Cerebellar nuclear complex (tissue), 1 donor: ENCODE measurements around the gene DCAF17.

Experiments used
- DNase-seq, 2 experiments: peaks; one replicate each; lab custom pipeline; 2025; lab: John Stamatoyannopoulos, UW

The DCAF17 gene, protein sequence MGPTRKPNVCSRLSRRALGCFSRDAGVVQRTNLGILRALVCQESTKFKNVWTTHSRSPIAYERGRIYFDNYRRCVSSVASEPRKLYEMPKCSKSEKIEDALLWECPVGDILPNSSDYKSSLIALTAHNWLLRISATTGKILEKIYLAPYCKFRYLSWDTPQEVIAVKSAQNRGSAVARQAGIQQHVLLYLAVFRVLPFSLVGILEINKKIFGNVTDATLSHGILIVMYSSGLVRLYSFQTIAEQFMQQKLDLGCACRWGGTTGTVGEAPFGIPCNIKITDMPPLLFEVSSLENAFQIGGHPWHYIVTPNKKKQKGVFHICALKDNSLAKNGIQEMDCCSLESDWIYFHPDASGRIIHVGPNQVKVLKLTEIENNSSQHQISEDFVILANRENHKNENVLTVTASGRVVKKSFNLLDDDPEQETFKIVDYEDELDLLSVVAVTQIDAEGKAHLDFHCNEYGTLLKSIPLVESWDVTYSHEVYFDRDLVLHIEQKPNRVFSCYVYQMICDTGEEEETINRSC

DNA sequence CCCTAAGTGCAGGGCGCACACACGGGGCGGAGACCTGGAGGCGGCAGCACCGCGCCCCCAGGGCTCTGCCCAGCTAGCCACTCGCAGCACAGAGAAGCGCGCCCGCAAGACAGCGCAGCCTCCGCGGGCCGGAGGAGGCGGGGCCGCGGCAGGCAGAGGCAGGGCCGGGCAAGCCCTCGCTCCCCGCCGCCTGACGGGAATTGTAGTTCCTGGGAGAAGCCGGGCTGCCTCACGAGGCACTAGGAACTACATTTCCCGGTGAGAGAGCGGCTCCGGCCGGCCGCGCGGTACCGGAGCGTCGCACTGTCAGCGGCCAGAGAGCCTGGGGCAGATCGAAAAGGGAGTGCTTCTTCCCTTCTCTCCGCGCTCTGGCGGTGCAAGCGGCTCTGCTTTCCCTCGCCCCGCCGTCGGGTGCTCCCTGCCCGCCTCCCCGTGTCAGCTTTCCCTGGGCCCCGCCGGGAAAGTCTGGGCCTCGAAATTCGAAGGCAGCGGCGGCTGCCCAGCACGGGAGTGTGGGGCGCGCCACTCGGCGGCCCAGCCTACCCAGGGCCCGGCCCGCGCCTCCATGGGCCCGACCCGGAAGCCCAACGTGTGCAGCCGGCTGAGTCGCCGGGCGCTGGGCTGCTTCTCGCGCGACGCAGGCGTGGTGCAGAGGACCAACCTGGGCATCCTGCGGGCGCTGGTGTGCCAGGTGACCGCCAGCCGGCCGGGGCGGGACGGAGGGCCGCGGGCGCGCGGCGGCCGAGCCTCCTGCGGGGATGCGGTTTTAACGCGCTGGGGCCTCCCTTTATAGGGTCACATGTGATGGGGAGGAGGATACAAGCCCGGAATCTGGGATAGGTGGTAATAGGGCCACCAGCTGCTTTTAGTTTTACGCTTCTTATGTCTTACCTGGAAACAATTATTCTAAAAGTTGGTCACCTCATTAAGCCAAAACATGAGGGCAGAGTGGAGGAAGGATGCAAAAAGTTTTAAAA lies at the start of gene DCAF17:
Gene DCAF17 (plus strand): TSS at position 214 of the 977 bp plus-strand sequence. CDS start 352 bp downstream, at position 566.
- peak; percentile 81 to 93 for DNase-seq

DNA sequence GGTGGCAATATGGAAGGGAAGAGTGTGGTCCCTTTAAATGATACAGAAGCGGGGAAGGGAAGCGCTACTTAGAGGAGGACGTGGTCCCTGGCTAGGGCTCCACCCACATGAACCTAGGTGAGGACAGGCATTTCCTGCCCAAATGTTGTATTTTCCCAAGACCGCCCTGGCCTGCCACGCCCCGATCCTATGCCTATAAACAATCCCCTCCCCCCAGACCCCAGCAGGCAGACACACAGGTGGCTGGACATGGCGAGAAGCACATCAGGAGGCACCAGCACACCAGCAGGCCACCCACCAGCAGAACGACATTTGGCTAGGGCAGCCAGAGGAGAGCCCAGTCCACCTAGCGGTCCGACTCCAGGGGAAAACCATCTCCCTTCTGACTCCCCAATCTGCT lies 47.4 kb upstream of the DCAF17 start:
- no peak for DNase-seq

DNA sequence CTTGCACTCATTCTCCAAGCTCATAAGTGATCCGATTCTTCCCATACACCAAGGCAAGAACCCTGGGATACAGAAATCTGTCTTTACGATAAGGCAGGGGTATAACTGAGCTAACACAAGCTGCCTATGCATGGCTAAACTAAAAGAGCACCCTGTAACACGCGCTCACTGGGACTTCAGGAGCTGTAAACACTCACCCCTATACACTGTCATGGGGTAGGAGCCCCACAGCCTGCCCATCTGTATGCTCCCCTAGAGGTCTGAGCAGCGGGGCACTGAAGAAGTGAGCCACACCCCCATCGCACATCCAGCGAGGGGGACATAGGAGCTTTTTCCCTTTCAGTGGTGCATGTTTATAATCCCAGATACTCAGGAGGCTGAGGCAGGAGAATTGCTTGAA lies 47.0 kb upstream of the DCAF17 start:
- no peak for DNase-seq

DNA sequence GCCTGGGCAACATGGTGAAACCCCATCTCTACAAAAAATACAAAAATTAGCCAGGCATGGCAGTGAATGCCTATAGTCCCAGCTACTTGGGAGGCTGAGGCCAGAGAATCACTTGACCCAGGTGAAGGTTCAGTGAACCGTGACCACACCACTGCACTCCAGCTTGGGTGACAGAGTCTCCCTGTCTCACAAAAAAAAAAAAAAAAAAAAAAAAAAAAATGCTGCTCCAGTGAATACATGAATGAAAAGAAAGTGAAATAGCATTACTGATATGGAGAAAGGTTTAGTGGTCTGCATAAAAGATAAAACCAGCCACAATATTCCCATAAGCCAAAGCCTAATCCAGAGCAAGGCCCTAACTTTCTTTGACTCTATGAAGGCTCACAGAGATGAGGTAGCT lies 44.7 kb upstream of the DCAF17 start:
- DNase-seq: no peak

DNA sequence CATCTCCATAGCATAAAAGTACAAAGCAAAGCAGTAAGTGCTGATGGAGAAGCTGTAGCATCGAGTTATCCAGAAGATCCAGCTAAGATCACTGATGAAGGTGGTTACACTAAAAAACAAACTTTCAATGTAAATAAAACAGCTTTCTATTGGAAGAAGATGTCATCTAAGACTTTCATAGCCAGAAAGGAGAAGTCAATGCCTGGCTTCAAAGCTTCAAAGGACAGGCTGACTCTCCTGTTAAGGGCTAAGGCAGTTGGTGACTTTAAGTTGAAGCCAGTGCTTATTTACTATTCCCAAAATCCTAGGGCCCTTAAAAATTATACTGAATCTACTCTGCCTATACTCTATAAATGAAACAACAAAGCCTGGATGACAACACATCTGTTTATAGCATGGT lies 44.2 kb upstream of the DCAF17 start:
- no peak for DNase-seq

DNA sequence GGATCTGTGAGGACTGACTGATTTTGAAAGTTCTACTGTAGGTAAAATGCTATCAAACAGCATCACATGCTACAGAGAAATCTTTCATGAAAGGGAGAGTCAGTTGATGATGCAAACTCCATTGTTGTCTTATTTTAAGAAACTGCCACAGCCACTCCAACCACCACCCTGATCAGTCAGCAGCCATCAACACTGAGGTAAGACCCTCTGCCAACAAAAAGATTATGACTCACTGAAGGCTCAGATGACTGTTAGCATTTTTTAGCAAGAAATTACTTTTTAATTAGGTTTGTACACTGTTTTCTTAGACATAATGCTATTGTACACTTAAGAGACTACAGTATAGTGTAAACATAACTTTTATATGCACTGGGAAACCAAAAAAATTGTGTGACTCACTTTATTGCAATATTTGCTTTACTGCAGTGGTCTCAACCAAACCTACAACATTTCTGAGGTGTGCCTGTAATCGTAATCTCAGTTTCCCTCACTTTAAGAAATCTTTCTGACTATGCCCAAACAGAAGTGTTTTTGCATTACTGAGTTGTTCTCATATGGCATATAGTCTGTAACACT lies 43.0 kb upstream of the DCAF17 start:
- no peak for DNase-seq

DNA sequence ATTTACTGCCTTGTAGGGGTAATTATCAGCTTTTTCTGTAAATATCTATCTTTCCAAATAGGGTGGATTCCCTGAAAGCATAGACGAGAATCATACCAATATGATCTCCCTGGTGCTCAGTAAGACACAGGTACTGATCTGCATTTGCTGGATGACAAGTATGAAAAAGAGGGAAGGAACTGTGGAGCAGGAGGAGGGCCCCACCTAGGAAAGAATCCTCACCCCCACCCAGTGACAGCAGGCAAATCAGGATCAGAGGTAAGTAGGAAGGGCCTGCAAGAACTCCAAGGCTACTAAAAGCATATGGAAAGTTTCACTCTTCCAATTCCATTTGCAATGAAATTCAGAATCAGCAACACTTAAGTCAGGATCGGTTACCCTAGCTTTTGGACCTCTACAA lies 42.5 kb upstream of the DCAF17 start:
- DNase-seq: no peak

DNA sequence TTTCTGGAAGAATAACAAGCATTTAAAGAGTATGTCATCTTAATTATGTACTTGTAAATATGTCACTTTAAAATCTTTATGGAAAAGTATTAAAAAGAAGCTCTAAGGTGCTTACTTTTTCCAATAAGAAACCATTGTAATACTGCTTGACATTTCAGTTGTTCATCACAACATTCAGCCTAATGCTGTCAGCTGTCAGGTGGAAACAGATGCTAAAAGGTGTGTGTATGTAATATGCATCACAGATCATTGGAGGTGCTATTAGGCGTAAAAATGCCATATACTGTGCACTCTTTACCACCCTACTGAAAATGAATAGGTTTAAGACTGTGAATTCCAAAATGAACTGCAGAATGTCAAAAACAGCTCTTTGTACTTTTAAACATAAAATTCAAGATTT lies 40.5 kb upstream of the DCAF17 start:
- no peak for DNase-seq

DNA sequence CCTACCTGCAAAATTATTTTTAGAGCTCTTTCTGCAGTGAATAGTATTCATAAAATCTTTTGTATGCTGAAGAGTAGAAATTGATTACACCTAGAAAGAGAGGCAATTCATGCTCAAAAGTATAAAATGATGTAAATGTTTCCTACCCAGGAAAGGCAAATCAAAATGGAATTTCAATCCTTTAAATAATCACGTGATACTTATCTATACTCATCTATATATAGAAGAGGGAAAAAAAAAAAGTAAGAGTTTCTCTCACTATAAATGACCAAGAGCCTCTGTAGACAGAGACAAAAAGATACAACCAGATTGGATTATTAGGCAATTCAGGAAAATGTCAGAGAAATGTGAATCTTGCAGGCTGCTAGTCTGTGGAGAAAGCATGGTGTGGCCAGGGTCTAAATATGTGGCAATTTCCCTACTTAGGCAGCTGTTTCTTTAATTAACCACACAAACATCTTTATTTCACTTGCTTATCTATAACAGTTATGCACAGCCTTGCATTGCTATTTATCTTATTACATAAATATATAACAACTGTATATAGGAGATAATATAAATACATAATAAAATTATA lies 39.8 kb upstream of the DCAF17 start:
- no peak for DNase-seq

DNA sequence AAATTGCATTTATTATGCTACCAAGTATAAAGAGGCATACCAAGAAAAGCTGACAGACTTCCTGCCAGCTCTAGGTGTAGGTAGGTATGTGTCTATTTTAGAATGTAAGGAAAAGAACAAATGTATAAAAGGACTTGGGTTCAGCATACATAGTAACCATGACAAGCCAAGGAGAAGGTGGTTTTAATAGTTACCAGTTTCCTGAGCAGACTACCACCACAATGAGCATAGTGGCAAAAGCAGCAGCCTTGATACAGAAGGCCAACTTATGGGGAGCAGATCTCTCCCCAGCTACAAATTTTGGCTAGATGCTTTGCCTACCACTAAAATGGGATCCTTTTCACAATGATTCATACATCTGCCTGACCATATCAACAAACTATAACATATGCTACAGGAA lies 34.7 kb upstream of the DCAF17 start:
- DNase-seq: no peak

DNA sequence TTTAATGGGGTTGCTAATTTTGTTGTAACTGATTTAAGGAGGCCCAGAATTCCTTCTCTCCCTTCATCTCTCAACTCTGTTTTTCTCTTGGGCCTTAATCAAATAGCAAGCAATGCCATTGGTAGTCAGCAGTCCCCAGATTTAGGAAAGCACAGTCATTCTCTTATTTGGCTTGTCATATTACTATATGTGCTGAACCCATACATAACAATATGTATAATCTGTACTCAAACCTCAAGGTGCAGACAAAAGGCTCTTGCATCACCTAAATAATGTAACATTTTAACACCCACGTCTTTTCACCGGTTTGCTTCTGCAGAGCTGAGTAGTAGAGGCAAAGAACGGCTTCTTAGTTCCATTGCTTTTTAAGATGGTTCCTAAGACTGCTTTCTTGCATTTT lies 33.6 kb upstream of the DCAF17 start:
- no peak for DNase-seq

DNA sequence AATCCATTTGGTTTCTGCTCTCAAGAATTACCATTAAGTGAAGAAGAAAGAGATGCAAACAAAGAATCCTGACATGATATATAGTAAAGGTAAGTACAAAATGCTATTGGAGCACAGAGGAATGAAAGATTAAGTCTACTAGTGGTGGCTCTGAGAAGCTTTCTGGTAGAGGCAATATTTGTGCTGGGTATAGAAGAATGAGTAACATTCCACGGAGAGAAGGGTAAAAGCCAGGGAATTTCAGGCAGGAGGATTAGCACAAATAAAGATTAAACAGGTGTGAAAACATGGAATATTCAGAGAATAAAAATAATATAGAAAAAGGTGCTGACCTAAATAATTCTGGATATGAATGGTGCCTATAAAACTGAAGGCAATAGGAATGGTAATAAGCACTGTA lies 32.1 kb upstream of the DCAF17 start:
- DNase-seq: no peak

DNA sequence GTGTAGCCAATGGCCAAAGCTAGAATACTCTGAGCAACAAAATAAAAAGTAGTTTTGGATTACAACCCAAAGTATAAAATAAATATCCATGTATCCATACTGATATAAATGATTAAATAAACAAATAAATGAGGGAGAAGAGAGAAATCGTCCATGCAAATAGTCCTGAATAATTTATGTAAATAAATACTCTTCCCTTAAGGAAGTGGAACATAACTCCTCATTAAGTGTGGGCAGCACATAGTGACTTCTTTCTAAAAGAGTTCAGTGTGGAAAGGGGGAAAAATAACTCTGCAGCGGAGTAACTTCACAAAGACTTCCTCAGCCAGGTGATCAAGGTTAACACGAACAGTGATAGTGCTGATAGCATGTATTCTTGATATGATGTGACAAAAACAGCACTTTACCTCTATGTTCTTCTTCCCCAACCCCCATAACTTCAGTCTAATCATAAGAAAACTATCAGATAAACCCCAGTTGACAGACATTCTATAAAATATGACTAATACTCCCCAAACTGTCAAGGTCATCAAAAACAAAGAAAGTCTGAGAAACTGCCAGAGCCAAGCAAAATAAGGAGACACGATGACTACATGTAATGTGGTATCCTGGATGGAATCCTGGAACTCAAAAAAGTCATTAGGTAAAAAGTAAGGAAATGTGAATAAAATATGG lies 31.0 kb upstream of the DCAF17 start:
- no peak for DNase-seq

DNA sequence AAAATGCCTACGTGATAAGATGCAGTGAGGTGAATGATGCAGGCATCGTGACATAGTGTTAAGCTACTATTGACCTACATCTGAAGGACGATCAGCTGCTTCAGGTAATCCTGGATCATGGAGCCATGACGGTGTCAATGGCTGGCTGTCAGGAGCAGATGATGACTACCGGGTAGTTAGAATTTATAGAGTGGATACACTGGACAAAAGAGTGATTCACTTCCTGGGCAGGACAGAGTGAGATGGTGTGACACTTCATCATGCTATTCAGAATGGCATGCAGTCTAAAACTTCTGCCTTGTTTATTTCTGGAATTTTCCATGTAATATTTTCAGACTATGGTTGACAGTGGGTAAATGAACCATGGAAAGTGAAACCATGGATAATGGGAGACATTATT lies 29.8 kb upstream of the DCAF17 start:
- DNase-seq: no peak

DNA sequence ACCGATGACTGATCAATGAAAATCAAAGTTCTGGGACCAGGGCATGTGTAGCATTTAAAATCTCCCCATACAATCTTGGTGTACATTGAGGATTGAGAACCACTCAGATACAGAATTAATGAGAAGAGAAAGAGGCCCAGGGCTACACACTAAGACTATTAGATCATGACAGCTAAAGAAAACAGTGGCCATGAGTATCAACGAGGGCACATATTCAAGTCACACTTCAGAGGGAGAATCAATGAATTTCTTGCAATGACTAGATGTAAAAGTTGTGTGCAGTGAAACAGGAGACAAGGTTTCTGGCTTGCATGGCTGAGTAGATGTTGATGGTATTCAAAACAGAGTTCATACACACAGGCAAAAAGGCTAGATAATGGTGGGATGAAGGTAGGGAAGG lies 29.3 kb upstream of the DCAF17 start:
- DNase-seq: no peak

DNA sequence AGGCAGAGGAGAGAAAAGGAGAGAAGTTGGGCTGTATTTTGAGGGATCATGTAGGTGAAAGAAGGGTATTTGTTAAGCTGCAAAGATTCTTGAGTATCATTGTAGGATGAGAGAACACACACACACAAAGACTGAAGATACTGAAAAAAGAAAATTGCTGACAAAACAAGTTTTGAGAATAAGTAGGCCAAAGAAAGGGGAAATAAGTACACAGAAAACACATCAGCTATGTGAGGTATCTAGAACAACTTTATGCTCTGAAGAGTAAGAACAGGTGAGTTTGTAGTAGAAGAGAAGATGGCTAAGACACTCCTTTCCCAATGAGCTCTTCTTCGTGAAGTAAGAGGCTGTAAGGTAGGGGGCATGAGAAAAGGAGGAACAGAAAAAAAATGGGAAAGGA lies 28.5 kb upstream of the DCAF17 start:
- DNase-seq: no peak

DNA sequence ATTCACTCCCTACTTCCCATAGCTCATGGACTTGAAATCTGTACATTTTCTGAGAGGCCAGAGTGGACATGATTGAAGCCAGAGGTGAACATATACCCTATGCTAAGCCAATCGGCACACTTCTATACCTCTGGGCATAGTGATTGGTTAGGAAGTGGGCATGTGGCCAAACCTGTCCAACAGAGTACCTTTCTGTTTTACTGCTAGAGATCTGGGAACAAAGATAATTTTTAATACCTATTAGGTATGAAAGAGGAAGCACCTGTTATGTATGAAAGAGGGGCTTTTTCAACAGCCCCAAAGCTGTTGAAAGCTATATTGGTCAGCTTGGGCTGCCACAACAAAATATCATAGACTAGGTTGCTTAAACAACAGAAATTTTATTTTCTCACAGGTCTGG lies 28.0 kb upstream of the DCAF17 start:
- no peak for DNase-seq

DNA sequence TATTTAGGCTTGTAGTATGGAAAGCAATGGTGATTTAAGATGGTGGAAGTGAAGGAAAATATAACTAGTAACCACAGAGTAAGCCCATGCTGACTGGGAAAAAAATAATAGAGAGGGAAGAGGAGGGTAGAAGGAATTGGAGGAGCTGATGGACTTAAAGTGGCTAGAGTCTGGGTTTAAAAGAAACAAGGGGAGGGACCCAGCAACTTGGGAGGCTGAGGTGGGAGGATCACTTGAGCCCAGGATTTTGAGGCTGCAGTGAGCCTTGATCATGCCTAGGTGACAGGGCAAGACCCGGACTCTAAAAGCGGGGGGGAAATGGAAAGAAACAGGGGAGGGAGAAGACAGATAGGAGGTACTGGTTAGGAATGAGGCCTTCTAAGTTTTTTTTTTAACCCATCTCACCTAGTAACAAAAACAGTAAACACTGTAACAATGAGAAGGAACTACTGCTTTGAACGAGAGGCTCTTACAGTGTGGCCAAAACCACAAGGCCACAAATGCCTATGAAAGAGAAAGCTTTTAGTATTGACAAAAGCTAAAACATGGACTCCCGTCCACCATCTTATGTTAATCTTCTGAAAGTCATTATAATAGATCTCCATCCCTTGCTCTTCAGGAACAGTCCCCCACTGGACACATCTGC lies 26.9 kb upstream of the DCAF17 start:
- no peak for DNase-seq

DNA sequence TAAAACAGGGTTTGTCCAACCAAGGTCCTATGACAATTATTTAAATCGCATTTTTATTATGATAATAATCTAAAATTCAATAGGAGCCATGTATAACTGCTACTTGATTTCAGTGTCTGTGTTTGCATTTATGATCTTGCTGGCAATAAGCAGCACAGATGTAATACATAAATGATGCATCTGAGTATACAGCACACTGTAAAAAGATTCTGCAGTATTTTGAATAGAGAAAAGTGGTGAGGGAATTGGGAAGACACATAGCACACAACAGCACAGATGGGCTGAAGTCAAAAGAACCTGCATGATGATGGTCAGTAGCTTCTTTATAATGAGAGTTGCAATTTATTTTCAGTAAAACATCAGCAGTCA lies 26.4 kb upstream of the DCAF17 start:
- DNase-seq: no peak

DNA sequence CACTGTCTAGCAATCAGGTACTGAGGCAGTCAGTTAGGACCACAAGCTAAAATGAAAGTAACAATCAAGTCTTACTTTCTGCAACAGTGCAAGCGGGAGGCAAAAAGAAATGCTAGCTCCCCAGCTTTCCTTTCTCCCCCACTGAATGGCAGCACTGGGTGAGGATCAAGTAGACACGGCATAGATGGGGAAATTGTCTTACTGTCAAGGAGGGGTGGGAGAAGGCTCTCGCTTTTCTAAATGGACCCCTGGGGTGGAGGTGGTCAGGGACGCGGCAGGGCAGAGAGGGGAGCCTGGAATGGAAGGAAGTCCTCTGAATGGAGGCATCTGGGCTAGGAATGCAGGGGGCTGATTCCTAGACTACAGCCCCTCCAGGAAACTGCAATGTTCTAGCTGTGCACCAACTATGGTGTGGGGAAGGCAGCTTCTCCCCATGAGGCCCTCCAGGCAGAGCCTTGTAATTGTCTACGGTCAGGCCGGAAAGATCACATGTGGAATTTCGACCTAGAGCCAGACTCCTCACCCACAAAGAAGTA lies 24.5 kb upstream of the DCAF17 start:
- DNase-seq: no peak

DNA sequence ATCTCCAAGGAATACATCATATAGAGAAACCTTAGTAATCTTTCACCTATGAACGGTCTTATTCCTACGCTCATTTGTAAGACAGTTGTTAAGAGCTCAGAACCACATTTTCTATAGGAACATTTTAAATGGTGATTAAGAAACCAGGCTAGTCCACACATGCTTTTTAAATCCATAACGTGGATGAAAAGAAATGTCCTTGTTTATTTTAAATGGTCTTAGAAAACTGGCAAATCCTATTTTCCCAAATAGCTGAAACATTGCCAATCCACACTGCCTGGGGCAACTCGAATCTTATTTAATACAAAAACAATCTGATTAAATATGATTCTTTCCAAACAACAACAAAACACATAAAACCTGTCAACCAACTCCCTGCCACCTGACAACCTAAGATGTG lies 23.9 kb upstream of the DCAF17 start:
- DNase-seq: no peak
